Globus pallidus (tissue), 1 donor: ENCODE results near the gene CACTIN.

Experiments
- DNase-seq: peaks from one replicate; pipeline ENCODE4 v3.0.0-alpha.2; 2015; ENCODE audit warnings: low spot score

CACTIN gene

GRCh38 chr19:3609779-3610719 lies 16.5 kb downstream of the CACTIN start:
- DNase-seq = no peak

GRCh38 chr19:3608750-3609322 lies 17.8 kb downstream of the CACTIN start:
- no peak for DNase-seq

GRCh38 chr19:3608079-3608641 lies 18.4 kb downstream of the CACTIN start:
- DNase-seq = no peak

GRCh38 chr19:3607303-3608078 lies 19.1 kb downstream of the CACTIN start:
- DNase-seq = no peak

GRCh38 chr19:3606690-3607289 lies 19.8 kb downstream of the CACTIN start, which contains the start of gene TBXA2R:
Gene TBXA2R (minus strand): TSS chr19:3606875. CDS start chr19:3600634, 6,241 bp downstream.
- DNase-seq = peak; percentile 35

GRCh38 chr19:3606174-3606689 lies 20.4 kb downstream of the CACTIN start:
- no peak for DNase-seq

GRCh38 chr19:3605770-3606169 lies 20.8 kb downstream of the CACTIN start:
- DNase-seq = no peak

- no peak for DNase-seq
These were observed 21.2 kb downstream of the CACTIN start for GRCh38 chr19:3605361-3605760.

- no peak for DNase-seq
These were observed 21.6 kb downstream of the CACTIN start for GRCh38 chr19:3604987-3605343.

- DNase-seq = no peak
These were observed 22.2 kb downstream of the CACTIN start for GRCh38 chr19:3604227-3604986.

- DNase-seq = no peak
These were observed 23.3 kb downstream of the CACTIN start for GRCh38 chr19:3603121-3603811.

GRCh38 chr19:3601021-3601420 lies 25.6 kb downstream of the CACTIN start:
- no peak for DNase-seq

- DNase-seq = no peak
These were observed 26.8 kb downstream of the CACTIN start for GRCh38 chr19:3599776-3600187.

- DNase-seq = no peak
These were observed 31.0 kb downstream of the CACTIN start for GRCh38 chr19:3595521-3596061.

- DNase-seq = no peak
These were observed 33.4 kb downstream of the CACTIN start for GRCh38 chr19:3593156-3593555.

GRCh38 chr19:3591876-3592613 lies 34.5 kb downstream of the CACTIN start:
- no peak for DNase-seq

- no peak for DNase-seq
These were observed 35.5 kb downstream of the CACTIN start for GRCh38 chr19:3590991-3591659.

GRCh38 chr19:3589949-3590348 lies 36.6 kb downstream of the CACTIN start:
- no peak for DNase-seq

- no peak for DNase-seq
These were observed 37.2 kb downstream of the CACTIN start for GRCh38 chr19:3589439-3589838.
